Stimulated activated CD8-positive, alpha-beta memory T cell treated with anti-CD3 and anti-CD28 coated beads, Interleukin-2, amount 100 ng/mL, for 48 hours (primary cell): Measurements from ENCODE around the gene FAM120AOS.
A peak's percentile ranks its signal among the peaks of the same experiment; 100 is the strongest.

ENCODE experiments used
- DNase-seq, 2 donors: peaks; one replicate each; pipeline ENCODE4 v3.0.0-alpha.2; 2020; ENCODE audit warnings: low read depth in 2 of 2

The FAM120AOS gene

DNA sequence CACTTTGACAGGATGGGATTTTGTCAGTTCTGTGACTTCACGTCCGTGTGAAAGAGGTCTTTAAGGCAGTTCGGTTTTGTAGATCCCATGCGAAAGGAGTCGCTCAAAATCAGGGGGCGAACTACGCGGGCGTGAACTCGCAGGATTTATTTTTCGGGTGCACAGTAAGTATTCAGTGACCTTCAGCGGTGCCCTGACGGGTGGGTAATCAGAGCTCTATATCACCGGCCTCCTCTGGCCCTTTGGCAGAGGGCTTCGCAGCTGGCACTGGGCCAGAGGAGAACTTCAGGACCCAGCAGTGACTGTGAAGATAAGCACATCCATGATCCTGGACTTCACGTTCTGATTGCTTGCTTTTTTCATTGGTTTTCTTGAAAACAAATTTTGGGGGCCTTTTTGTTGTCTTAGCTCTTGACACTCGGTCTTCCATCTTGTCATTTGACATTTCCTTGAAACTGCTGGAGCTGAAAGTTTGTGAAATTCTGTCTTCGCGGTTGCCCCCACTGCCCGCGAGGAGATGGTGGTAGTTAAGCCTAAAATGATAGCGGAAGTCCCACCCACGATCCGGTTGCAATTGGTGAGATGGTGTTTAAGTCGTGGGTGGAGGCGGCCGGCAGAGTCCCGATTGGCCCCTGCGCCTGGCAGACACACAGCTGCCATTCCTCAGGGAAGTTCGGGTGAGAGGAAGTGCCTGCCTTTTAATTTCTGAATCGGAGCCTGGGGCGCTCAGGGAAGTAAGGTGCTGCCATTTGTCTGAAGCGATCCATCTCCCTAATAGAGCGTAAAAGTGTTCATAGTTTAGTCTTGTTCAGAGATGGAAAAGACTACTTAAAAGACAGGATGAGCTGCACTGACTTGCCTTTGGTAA is at the start of gene FAM120AOS:
TSS of gene FAM120AOS (minus strand) at position 535 of the 868 bp plus-strand sequence. CDS start 872 bp downstream, outside the sequence.
- DNase-seq = peak; percentile 69 to 77

DNA sequence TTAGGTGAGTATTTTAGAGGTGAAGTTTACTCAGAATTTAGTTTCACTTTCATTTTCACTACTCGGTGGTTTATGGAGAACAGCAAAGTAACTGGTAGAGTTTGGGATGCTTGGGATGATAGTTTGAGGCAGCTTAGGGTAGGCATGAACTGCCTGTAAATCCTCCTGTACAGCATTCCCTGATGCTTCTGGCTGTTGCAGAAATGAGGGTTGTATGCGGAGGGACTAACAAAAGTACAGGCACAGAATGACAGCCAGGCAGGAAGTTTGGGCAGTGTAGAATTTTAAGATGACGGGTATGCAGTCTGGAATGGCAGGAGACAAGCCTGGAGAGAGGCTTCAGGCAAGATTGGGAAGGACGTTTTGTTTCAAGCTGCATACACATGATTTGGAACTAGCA is 48.0 kb upstream of the FAM120AOS start:
- DNase-seq = no peak

DNA sequence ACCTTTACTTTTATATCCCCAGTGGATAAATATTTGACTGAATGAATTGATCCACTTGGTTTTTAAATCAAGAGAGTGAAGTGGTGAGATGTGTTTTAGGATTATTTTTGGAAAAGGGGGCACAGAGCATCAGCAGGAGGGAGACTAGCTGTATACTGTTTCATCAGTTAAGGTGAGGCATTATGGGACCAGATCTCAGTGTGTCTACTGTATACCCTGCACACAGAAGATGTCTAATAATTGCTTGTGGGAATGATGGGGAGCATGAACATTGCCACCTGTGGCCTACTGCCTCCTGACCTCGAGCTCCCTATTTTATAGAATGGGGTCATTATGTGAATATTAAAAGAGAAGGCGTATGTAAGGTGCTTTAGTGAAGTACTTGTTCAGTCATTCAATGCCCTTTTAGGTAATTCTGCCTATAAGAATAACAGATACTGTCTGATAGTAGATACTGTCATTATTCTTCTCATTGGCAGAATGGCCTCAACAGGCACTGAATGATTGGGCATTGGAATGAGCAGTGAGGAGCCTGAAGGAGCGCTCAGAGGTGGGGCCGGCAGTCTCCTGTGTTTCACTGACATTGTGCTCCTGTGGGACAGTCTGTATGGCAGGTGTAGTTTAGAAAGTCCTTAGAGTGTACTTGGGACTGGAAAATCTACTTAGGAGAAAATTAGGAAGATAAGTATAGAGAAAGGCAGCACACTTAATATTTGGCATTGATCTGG is 47.4 kb upstream of the FAM120AOS start:
- DNase-seq = no peak

- no peak for DNase-seq
Observed at GRCh38 chr9:93496285-93496684, 42.9 kb upstream of the FAM120AOS start.

DNA sequence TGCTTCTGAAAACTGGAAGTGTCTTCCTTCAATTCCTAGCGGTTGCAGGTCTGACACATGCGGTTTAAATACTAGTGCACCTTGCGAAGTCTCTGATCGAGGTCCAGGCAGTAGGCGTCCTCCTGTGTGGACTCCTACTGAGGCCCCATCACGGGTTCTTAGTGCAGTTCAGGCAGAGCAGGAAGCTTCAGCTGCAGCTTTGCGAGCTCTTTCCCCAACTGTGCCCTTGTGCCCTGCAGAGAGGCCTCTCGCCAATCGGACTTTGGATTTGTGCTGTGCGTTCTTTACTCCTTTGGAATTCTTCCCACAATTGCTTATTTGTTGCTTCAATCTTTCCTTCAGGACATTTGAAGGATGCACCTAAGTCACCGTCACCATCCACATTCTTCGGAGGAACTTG is 40.6 kb upstream of the FAM120AOS start:
- no peak for DNase-seq

DNA sequence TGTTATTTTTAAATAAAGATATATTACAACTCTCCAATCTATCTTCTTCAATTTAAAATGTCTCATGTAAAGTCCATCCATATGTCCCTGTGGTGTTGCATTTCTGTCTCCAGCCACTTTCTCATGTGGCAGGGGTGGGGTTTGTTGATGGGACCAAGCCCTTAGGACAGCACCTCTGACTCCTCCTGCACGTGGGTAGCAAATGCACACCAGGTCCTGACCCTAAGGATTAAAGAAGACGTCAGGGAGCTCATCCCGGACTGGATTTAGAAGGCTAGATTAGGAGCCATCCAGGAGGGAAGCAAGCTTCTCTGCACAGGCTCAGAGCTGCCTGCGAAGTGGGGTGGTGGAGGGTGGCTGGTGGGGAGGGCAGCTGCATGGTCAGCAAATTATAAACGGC is 38.9 kb upstream of the FAM120AOS start:
- DNase-seq = no peak

DNA sequence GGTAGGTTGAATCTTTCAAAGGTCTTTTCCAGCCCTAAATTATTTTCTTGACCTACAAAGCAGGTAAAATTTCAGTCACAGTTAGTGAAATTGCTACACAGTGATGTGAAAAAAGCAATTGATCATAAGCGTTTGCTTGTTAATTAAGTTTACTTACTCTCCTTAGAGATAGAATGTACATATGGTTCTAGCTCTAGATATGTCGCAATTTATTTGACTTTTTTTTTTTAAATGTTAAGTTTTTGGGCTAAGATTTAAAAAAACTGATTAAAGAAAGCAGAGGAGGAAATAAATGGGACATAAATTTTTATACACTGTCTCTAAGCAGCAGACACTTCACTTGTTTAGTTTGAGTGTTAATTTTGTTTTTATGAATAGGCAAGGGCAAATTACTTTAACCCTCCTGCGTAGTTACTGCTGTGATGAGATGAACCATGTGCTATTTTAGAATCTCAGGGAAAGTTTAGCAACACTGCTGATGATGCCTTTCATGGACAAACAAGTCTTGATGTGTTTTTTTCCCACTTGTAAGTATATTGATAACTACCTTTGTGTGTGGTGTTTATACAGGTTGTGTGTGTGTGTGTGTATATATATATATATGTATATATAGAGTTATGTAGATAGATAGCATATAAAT is 38.3 kb upstream of the FAM120AOS start:
- DNase-seq = no peak

- DNase-seq = no peak
Observed at GRCh38 chr9:93488244-93488643, 34.9 kb upstream of the FAM120AOS start.

DNA sequence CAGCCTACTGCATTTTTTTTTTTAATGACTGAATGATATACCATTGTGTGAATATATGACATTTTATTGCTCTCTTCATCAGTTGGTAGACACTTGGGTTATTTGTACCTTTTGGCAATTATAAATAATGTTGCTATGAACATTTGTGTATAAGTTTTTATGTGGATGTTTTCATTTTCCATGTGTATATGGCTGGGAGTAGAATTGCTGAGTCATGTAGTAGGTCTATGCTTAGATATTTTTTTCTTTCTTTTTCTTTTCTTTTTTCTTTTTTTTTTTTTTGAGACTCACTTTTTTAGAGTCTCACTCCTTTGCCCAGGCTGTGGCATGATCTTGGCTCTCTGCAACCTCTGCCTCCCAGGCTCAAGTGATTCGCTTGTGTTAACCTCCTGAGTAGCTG is 32.9 kb upstream of the FAM120AOS start:
- DNase-seq = no peak

DNA sequence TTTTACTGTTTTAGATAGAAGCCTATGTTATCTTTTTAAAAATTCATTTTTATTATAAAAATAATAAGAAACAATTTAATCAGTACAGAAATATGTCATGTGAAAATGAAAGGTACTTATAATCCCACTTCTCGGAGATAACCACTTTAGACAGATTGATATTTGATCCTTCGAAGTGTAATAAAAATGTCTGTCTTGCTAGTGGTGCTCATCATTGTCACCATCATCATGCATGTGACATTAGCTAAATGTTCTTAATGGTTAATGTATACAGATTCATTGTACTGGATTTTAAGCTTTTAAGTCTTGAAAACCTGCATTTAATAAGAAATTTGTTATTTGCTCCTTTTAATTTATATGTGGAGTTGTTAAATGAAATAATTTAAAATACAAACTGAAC is 30.1 kb upstream of the FAM120AOS start:
- DNase-seq = no peak

- no peak for DNase-seq
Observed at GRCh38 chr9:93480728-93481324, 27.4 kb upstream of the FAM120AOS start.

GRCh38 chr9:93480262-93480661 is 26.9 kb upstream of the FAM120AOS start:
- DNase-seq = no peak

- no peak for DNase-seq
Observed at GRCh38 chr9:93479726-93480125, 26.3 kb upstream of the FAM120AOS start.

- no peak for DNase-seq
Observed at GRCh38 chr9:93477397-93477796, 24.0 kb upstream of the FAM120AOS start.

DNA sequence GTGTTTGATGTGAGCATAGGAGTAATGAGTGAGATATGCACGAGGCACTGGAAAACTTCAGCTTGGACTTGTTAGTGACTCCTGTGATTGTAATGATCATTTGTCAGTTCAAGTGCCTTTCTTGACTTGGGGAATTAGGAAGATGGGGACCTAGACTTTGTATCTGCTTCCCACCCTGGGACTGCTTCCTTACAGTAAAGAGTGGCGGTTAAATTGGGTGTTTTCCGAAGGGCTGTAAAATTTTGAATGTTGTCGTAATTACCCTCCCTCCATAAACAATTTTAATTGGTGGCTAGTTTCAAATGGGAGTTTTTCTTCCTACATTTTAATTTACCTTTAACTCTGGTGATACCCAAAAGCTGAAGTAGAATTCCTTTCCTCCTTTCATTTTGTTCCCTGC is 23.5 kb upstream of the FAM120AOS start:
- DNase-seq = no peak

DNA sequence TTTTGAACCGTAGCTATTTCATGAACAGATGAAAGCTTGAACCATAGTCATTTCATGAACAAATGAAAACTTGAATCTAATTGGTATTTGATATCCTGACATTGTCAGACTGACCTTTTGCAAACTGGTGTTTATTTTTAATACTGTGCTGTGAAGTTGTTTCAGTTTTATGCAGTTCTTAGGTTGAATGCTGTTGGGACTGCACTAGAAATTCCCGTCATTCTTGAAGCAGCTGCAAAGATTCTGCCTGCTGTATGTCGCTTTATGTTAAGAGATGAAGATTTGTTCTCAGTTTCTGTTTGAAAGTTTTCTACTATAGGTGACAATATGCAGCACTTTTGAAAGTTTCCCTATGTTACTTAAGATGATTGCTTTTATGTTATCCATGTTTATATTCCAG is 22.5 kb upstream of the FAM120AOS start:
- DNase-seq = no peak

- DNase-seq = no peak
Observed at GRCh38 chr9:93475108-93475507, 21.7 kb upstream of the FAM120AOS start.

DNA sequence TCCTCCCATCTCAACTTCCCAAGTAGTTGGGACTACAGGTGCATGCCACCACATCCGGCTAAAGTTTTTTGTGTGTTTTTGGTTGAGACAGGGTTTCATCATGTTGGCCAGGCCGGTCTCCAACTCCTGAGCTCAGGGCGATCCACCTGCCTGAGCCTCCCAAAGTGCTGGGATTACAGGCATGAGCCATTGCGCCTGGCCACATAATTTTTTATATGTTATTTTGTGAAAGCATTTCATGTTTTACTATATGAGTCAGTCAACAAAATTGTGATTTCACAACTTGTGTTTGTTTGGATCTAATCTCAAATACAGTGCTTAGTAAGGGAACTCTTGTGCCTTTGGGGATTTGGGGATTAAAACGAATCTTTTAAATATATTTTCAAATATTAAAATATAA is 20.0 kb upstream of the FAM120AOS start:
- DNase-seq = no peak

GRCh38 chr9:93471124-93471523 is 17.7 kb upstream of the FAM120AOS start:
- DNase-seq = no peak

GRCh38 chr9:93470391-93470790 is 17.0 kb upstream of the FAM120AOS start:
- DNase-seq = no peak

DNA sequence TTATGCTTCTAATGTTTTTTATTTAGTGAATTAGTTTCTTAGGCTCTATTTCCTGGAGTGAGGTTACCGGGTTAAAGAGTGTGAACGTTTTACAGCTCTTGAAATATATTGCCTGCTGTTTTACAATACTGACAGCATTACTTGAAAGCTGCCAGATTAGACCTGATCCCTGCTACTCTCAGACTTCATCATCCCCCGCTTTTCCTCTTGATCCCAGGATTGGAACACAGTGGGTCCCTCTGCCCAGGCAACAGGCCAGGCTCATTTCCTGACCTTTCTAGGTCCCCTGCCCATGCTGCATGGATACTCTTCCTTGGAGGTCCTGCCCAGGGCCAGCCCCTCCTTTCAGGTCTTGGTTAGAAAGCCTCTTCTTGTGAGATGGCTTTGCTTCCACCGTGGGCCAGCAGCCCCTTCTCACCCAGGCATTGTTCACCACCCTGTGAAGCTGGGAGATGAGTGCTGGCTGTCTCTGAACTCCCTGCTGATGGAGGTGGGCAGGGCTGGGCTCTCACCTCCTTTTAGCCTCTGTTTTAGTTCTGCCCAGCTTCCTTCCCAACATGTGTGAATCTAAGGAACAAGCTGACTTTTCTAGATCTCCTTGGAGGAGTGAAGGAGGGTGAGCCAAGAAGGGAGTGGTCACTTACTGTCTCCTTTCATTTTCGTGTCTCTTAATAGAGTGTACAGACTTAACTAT is 15.5 kb upstream of the FAM120AOS start:
- no peak for DNase-seq

GRCh38 chr9:93467462-93467861 is 14.1 kb upstream of the FAM120AOS start:
- no peak for DNase-seq
